Measurements from ENCODE around the gene TRAF2.

DNA sequence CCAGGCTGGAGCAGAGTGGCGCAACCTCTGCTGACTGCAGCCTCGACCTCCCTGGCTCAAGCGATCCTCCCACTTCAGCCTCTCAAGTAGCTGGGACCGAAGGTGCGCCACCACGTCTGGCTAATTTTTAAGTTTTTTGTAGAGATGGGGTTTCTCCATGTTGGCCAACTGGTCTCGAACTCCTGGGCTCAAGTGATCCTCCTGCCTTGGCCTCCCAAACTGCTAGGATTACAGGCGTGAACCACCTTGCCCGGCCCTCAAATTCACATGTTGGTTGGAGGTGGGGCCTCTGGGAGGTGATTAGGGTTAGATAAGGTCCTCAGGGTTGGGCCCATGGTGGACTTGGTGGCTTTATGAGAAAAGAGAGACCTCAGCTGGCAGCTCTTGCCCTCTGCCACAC is 75.8 kb downstream of the TRAF2 start:
- TF ChIP-seq, protein P1, sequence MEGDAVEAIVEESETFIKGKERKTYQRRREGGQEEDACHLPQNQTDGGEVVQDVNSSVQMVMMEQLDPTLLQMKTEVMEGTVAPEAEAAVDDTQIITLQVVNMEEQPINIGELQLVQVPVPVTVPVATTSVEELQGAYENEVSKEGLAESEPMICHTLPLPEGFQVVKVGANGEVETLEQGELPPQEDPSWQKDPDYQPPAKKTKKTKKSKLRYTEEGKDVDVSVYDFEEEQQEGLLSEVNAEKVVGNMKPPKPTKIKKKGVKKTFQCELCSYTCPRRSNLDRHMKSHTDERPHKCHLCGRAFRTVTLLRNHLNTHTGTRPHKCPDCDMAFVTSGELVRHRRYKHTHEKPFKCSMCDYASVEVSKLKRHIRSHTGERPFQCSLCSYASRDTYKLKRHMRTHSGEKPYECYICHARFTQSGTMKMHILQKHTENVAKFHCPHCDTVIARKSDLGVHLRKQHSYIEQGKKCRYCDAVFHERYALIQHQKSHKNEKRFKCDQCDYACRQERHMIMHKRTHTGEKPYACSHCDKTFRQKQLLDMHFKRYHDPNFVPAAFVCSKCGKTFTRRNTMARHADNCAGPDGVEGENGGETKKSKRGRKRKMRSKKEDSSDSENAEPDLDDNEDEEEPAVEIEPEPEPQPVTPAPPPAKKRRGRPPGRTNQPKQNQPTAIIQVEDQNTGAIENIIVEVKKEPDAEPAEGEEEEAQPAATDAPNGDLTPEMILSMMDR (IDR thresholded peaks at IDR 0.05; ENCODE audit: insufficient read depth, low read depth, low read length) = no peak
- TF ChIP-seq EZH2 (IDR thresholded peaks at IDR 0.05; ENCODE audit: insufficient read depth, low read length) = no peak

Measured in astrocyte (in vitro differentiated cells and primary cell).